Umbilical cord (tissue), 2 donors: ENCODE measurements around the gene ZNF711. TPM values are rescaled to one million over a fixed set of nuclear protein-coding genes. Genes with fewer than 3 reads are reported as not detected.
"Not testable (repeated sequence)": the region's sequence is repeated elsewhere in the genome, so short reads cannot be mapped to it uniquely, and the experiment has no call there.

Experiments used
- DNase-seq: peaks from one replicate; pipeline ENCODE4 v3.0.0-alpha.2; 2015; ENCODE audit warnings: low spot score
- total RNA-seq: library from RNA; depleted of rRNA; stranded (reverse); fragments of >200 nt; gene quantifications from one replicate; pipeline ENCODE4 v1.2.3, GENCODE V29; 2014; ENCODE audit warnings: low replicate concordance; ENCODE audit not compliant: insufficient read depth

ZNF711 gene
- 10.4 TPM for total RNA-seq

DNA sequence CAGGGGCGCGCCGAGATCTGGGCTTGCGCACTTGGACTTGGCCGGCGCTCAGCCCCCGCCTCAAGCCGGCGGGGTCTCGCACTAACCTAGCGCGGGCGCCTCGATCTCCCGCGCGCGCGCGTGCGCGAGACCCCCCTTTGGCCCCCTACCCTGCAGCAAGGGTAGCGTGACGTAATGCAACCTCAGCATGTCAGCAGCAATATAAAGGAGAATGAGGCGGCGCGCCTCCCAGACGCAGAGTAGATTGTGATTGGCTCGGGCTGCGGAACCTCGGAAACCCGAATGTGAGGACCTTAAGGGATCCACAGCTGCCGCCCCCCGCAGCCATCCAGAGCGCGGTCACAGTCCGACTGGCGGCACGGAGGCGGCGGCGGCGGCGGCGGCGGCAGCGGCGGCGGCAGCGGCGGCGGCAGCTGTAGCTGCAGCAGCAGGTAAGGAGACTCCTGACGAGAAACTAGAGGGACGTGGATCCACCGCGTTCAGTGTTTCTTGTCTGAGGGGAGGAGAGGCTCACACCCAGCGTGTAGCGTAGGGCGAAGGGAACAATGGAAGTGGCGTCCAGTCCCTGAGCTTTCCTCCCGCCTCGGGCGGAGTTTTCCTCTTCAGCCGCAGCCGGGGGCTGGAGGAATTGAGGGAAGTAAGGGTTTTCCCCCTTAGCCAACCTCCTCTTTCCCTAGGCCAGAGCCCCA is at the start of gene ZNF711, which contains the start of gene SATL1:
Gene ZNF711, plus strand, starts transcription at position 231 of the 689 bp plus-strand sequence. CDS start 3,582 bp downstream, outside the sequence.
Gene SATL1, minus strand, starts transcription at position 19 of the 689 bp plus-strand sequence. CDS start 134,811 bp downstream, outside the sequence.
- peak; percentile 79 for DNase-seq

DNA sequence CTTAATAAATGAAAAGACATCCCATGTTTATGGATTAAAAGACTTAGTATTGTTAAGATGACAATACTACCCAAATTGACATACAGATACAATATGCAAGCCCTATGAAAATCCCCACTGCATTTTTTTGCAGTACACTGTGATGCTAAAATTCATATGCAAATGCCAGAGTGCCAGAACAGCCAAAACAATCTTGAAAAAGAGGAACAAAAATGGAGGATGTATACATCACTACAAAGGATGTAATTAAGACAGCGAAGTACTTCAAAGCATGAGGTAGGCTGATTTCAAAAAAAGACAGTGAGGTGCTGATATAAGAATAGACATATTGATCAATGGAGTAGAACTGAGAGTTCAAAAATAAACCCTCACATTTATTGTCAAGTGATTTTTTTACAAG is 47.5 kb upstream of the ZNF711 start:
- no peak for DNase-seq

DNA sequence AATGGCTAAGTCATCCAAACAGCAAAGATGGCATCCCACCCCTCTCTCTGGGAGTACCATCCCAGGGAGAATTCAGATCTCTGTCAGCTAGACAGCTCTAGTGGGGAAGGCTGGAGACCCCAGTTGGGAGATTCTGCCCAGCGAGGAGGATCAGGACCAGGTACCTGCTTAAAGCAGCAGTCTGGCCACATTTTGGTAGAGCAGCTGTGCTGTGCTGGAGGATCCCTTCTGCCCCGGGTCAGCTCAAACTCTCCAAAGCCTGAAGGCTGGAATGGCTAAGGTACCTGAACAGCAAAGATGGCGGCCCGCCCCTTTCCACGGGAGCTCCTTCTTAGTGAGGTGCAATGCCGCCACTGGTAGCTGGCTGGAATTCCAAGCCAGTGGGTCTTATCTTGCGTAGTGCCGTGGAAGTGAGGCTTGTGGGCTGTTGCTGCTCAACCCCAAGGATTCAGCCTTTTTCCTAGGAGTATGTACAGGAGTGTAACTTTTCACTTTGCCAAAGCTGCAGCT is 40.3 kb upstream of the ZNF711 start:
- no peak for DNase-seq

DNA sequence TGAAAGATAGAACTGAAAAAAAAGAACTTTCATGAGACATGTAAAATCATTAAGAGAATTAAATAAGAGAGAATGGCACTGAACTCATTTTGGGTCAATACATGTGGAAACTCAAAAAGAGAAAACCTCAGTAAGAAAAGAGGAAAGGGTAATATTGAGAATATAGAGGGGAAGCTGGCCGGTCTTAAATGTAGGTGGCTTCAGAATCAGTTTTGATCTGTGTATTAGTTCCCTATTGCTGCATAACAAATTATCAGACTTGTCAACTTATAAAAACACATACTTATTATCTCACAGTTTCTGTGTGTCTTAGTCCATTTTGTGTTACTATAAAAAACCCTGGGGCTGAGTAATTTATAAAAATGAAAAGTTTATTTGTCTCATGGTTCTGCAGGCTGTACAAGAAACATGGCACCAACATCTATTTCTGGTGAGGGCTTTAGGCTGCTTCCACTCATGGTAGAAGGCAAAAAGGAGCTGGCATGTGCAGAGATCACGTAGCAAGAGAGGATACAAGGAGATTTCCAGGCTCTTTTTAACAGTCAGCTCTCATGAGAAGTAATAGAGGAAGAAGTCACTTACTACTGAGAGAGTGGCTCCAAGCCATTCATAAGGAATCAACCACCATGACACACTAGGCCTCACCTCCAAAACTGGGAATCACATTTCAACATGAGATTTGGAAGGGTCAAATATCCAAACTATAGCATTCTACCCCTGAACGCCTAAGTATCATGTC is 29.8 kb upstream of the ZNF711 start:
- DNase-seq, result no peak

DNA sequence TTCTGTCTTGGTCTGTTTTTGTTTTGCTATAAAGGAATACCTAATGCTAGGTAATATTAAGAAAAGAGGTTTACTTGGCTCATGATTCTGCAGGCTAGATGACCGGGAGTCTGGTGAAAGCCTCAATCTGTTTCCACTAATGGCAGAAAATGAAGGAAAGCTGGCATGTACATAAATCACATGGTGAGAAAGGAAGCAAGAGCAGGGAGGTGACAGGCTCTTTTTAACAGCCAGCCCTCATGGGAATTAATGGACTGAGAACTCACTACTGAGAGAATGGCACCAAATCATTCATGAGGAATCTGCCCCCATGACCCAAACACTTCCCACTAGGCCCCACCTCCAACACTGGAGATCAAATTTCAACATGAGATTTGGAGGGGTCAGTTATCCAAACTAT is 27.8 kb upstream of the ZNF711 start:
- no peak for DNase-seq

DNA sequence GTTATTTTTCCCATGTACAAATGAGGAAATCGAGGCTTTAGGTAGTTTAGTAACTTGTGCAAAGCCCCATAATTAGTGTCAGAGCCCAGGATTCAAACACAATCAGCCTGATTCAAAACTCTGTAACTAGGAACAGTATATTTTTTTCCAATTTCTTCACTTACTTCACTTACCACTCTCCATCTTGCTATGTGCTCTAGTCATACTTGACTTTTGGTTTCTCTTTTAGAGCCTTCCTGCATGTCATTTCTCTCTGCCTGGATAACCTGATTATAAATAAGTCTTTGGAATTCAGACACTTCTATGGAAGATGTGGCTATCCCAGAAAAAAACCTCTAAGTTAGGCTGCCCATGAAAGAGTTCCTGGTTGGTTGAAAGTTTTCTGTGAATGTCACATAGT is 22.4 kb upstream of the ZNF711 start:
- DNase-seq, result no peak

DNA sequence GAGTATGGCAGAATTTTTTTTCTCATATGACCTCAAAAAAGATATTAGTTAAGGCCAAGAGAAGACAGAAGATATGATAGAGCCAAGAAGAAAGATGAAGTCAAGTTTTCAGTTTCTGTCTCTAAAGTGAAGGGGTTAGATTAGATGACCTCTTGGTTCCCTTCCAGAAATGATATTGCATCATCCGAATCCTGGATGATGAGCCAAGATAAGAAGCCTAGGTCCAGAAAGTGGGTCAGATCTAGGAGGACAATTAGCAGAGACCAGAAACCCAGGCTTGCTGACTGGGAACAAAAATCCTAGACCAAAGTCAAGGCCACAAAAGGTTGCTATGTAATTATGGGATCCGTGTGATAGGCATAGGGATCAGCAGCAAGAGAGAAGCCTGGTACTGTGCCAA is 20.4 kb upstream of the ZNF711 start:
- DNase-seq, result no peak

DNA sequence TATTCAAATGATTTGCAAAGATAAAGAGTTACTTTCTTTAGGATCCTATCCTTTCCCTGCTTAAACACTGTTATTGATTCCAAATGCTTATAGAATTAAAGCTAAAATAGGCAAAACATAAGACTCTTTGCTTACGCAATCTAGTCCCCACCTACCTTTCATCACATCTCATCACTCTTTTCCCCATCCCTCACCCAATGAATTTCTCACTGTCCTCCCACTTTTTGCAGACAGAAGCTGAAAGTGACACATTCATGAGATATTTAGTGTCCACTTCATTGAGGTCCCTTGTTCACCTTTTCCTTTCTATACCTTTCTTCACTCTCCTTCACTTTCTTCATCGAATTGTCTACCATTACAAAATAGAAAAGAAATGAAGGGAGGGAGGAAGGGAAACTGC is 636 bp upstream of the ZNF711 start:
- peak; percentile 0 for DNase-seq

DNA sequence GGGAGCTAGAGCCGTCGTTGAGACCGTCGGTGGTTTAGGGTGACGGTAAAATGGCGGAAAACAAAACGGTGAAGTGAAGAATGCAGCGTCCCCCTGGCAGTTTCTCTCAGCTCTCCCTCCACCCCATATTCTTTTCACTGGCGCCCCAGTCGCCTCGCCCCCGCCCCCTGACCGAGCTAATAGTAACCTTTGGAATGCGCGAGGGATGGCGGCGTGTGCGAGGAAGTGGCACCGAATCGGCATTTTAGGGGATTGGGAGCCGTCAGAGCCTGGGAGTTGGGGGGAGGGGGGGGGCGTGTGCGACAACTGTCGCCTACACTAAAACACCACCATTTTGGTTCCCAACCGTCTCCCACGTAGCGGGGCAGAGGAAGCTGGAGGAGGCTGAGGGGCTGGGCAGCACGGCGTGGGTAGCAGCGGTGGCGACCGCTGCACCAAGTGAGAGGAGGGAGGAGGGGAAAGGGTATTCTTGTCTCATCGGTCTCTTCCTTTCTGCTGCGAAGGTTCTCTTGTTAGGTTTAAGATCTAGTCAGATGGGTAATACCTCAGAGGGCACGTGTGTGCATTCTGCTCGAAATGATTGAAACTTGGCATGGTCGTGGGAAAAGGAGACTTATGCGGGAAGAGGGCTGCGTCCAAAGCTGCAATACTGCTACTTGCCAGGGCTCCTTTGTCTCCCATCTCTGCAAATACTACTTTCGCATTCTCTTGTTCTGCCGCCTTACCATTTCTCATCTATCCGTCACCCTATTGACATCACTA is 840 bp downstream of the ZNF711 start:
- peak; percentile 22 for DNase-seq

DNA sequence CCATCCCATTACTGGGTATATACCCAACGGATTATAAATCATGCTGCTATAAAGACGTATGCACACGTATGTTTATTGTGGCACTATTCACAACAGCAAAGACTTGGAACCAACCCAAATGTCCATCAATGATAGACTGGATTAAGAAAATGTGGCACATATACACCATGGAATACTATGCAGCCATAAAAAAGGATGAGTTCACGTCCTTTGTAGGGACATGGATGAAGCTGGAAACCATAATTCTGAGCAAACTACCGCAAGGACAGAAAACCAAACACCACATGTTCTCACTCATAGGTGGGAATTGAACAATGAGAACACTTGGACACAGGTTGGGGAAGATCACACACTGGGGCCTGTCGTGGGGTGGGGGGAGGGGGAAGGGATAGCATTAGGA is 41.5 kb downstream of the ZNF711 start:
- DNase-seq, result not testable (repeated sequence)

DNA sequence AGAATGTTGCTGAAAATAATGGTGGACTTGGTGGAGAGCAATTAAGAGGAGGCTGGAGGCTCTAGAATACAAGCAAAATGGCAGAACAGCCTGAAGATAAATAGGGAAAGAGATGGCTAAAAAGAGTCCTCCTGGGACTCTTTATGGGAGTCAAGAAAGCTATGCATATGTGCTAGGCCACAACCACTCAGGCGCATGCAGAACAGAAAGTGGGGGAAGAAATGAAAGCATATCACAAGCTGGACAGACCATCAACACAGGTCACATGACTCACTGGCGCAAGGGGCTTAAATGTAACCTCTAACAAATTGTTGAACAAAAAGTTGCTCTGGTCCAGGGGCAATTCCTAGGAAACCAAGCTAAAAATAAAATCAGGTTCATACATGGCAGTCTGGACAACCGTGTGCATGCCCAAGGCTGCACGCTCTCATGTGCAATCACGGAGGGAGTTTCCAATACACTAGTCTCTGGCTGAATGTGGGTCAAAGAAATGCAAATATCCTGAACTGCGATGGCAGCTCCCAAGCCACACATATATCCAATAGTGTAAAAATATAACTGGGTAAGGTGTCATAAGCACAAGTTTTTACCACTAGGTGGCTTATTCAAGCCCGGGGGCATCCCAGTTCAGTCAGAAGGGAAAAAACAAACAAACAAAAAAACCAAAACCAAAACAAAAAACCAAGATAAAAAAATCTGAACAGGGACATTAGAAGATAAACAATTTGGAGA is 45.4 kb downstream of the ZNF711 start:
- DNase-seq, result no peak

DNA sequence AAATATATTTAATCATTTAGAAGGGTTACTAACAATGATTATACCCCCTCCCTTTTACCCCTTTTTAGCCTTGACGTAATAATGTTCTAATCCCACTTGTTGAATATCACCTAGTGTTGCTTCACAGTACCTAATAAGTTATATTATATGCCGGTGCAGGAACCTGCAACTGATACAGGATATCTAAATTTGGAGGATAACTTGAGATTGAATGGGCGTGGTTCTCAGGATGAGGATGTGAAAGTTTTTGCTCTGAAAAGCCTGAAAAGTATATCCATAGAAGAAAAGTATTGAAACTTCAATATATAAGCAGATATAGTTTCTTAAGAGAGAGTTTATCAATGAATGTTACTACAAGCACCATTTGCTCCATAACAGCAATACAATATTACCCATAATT is 59.8 kb downstream of the ZNF711 start:
- DNase-seq, result no peak

DNA sequence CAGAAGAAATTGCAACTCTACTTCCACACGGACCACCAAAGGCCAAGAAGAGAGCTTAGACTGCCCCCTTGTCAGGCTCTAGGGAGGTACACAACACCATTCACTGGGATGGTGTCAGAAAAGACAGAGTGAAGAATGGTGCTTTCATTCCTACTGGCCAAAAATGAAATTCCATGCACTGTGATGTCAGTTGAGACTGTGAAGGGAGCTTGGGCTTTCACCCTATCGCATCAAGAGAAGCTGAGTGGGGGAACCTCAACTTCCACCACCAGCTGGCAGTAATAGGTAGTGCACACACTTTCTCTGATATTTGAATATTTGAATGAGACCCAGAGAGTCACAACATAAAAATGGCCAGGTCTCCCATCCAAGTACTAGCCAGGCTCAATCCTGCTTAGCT is 65.9 kb downstream of the ZNF711 start:
- DNase-seq, result no peak

DNA sequence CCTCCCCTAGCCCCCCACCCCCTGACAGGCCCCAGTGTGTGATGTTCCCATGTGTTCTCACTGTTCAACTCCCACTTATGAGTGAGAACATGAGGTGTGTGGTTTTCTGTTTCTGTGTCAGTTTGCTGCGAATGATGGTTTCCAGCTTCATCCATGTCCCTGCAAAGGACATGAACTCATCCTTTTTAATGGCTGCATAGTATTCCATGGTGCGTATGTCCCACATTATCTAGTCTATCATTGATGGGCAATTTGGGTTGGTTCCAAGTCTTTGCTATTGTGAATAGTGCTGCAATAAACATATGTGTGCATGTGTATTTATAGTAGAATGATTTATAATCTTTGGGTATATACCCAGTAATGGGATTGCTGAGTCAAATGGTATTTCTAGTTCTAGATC is 67.6 kb downstream of the ZNF711 start:
- not testable (repeated sequence) for DNase-seq

Other genes with a start within 250 kb of the ZNF711 start
- 8.9 TPM for gene APOOL, start 240.1 kb upstream of the ZNF711 start, total RNA-seq
- 4.3 TPM for gene SATL1, start 212 bp upstream of the ZNF711 start, total RNA-seq
- 9.9 TPM for gene POF1B, start 135.7 kb downstream of the ZNF711 start, total RNA-seq